Hepatocyte (in vitro differentiated cells): ENCODE measurements around the gene THSD7B.

Source experiments
- CTCF ChIP-seq: fragments of 200-600 bp; sonication (generic); IDR thresholded peaks from 2 replicates; pipeline ENCODE4 v1.5.1; 2016; ENCODE audit warnings: antibody characterized with exemption, mild to moderate bottlenecking; ENCODE audit not compliant: poor library complexity
- EZH2 ChIP-seq: fragments of 200-600 bp; sonication (generic); IDR thresholded peaks from 2 replicates; pipeline ENCODE4 v1.6.1; 2016; ENCODE audit warnings: antibody characterized with exemption, mild to moderate bottlenecking, borderline replicate concordance

GRCh38 chr2:137654046-137654445 lies 888.7 kb downstream of the THSD7B start:
- TF ChIP-seq CTCF (no peak), EZH2 (no peak)
